ENCODE data around the gene PURA. TPM values are rescaled to one million over a fixed set of nuclear protein-coding genes. Genes with fewer than 3 reads are reported as not detected.

The PURA gene
- polyA plus RNA-seq, 2 of the 4 experiments (the other 2 are of a cell fraction) = 4.5 to 12.7 TPM

DNA sequence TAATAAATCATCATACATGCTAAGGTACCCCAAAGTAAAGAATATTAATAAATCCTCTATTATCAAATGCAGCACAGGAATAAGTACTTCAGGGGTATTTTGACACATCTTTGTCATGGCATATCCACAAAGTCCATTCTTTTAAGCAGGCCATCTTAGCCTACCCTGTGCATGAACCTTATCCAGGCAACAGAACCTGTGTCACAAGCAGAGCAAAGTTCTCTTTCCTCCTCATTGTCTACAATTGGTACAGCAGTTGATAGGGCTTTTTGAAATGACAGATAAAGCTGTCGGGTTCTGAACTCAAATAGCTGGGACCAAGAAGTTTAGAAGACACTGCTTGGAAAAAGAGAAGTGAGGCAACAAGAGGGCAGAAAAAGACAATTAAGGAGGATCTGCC is 30.8 kb upstream of the PURA start:
- FAIRE-seq = no peak
- WGBS (ENCODE audit: missing lambda C conversion rate) = 0% methylated on average over 1 of the region's 1 CpG

GRCh38 chr5:140083650-140084049 is 30.3 kb upstream of the PURA start:
- TF ChIP-seq ELK1 (IDR thresholded peaks at IDR 0.05; ENCODE audit: low read depth, low read length) (no peak), SREBF2 (IDR thresholded peaks at IDR 0.05) (no peak), HOXA7 (CRISPR knock-in tag; IDR thresholded peaks at IDR 0.05) (no peak), ZNF302 (CRISPR knock-in tag; IDR thresholded peaks at IDR 0.05) (no peak)
- TF ChIP-seq, protein P1, sequence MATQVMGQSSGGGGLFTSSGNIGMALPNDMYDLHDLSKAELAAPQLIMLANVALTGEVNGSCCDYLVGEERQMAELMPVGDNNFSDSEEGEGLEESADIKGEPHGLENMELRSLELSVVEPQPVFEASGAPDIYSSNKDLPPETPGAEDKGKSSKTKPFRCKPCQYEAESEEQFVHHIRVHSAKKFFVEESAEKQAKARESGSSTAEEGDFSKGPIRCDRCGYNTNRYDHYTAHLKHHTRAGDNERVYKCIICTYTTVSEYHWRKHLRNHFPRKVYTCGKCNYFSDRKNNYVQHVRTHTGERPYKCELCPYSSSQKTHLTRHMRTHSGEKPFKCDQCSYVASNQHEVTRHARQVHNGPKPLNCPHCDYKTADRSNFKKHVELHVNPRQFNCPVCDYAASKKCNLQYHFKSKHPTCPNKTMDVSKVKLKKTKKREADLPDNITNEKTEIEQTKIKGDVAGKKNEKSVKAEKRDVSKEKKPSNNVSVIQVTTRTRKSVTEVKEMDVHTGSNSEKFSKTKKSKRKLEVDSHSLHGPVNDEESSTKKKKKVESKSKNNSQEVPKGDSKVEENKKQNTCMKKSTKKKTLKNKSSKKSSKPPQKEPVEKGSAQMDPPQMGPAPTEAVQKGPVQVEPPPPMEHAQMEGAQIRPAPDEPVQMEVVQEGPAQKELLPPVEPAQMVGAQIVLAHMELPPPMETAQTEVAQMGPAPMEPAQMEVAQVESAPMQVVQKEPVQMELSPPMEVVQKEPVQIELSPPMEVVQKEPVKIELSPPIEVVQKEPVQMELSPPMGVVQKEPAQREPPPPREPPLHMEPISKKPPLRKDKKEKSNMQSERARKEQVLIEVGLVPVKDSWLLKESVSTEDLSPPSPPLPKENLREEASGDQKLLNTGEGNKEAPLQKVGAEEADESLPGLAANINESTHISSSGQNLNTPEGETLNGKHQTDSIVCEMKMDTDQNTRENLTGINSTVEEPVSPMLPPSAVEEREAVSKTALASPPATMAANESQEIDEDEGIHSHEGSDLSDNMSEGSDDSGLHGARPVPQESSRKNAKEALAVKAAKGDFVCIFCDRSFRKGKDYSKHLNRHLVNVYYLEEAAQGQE (IDR thresholded peaks at IDR 0.05) = no peak
- CTCF ChIA-PET = interaction anchor here (0.7 to 2.0 kb wide), 4 partner anchors 10 to 62 kb away, joined by 3 to 6 read pairs (median 4); no protein-coding TSS in a partner anchor
- POLR2A ChIA-PET = no interaction called here
- H3K27ac ChIP-seq = no peak overlapping the region
- FAIRE-seq (no peak), ATAC-seq (no peak), DNase-seq (ENCODE audit: low read depth in 1 of 2, low spot score in 1 of 2) (no peak)
- H3K4me1 ChIP-seq = no peaks in the 10 kb centered on the region
- no peaks in the 10 kb centered on the region for H3K9me3 ChIP-seq
- no peak overlapping the region for H3K4me3 ChIP-seq
- no peak overlapping the region for H3K4me2 ChIP-seq
- WGBS (ENCODE audit: missing lambda C conversion rate) = 10% methylated on average over 1 of the region's 1 CpG

More for the DNA sequence above, 30.8 kb upstream of the PURA start:
- ATAC-seq (no peak; a peak in 1 of 6 replicates), DNase-seq (ENCODE audit: low read depth in 1 of 2, low spot score in 1 of 2) (no peak)
- Histone ChIP-seq H3K4me3 (no peak overlapping the region), H3K4me1 (no peaks in the 10 kb centered on the region), H3K9me3 (no peaks in the 10 kb centered on the region), H3K27ac (no peak overlapping the region), H3K4me2 (no peak overlapping the region)
- ChIA-PET POLR2A (no interaction called here), CTCF (interaction anchor here (0.7 to 1.2 kb wide), 3 partner anchors 9 to 63 kb away, joined by 3 to 6 read pairs (median 3); no protein-coding TSS in a partner anchor)
- TF ChIP-seq ZFP36 (IDR thresholded peaks at IDR 0.05; ENCODE audit: borderline replicate concordance, partially characterized antibody) = no peak
- TF ChIP-seq, protein P2, sequence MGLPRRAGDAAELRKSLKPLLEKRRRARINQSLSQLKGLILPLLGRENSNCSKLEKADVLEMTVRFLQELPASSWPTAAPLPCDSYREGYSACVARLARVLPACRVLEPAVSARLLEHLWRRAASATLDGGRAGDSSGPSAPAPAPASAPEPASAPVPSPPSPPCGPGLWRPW (IDR thresholded peaks at IDR 0.05) = no peak
- TF ChIP-seq TFCP2L1 (CRISPR knock-in tag; IDR thresholded peaks at IDR 0.05) = no peak
- no peak for TF ChIP-seq HEYL (CRISPR knock-in tag; IDR thresholded peaks at IDR 0.05)
- TF ChIP-seq ZNF302 (CRISPR knock-in tag; IDR thresholded peaks at IDR 0.05) = no peak
- TF ChIP-seq NFE2L2 (conservative IDR thresholded peaks at IDR 0.05; ENCODE audit: low read length) = no peak
- TF ChIP-seq E2F6 (IDR thresholded peaks at IDR 0.05; ENCODE audit: borderline replicate concordance, low read depth) = no peak
- no peak for TF ChIP-seq EHMT2 (IDR thresholded peaks at IDR 0.05; ENCODE audit: low read depth)
- no peak for TF ChIP-seq KDM5A (IDR thresholded peaks at IDR 0.05)
- TF ChIP-seq RNF2 (IDR thresholded peaks at IDR 0.05; ENCODE audit: borderline replicate concordance, low read depth) = no peak
- TF ChIP-seq ZSCAN20 (CRISPR knock-in tag; IDR thresholded peaks at IDR 0.05) = no peak
- TF ChIP-seq ELK1 (IDR thresholded peaks at IDR 0.05; ENCODE audit: low read depth, low read length) = no peak
- no peak for TF ChIP-seq SMC3 (IDR thresholded peaks at IDR 0.05)
